OCI-LY1 (cell line): ENCODE data around the gene IQCB1.

Experiments
- H2AFZ ChIP-seq: fragments of 200-600 bp; sonication (generic), shearing (Covaris generic); 2 replicates; pipeline ENCODE4 v1.6.0; 2014; ENCODE audit warnings: antibody characterized with exemption, mild to moderate bottlenecking, low read length
- H3F3A ChIP-seq: fragments of 200-600 bp; sonication (generic), shearing (Covaris generic); 2 replicates; pipeline ENCODE4 v1.6.0; 2014; ENCODE audit warnings: mild to moderate bottlenecking, antibody characterized with exemption, low read length, moderate library complexity; ENCODE audit not compliant: insufficient read depth
- H3K27ac ChIP-seq: fragments of 200-600 bp; sonication (generic); 2 replicates; pipeline ENCODE4 v1.5.1; 2014; ENCODE audit warnings: low read length, mixed run types, mild to moderate bottlenecking, low read depth; ENCODE audit not compliant: poor library complexity, severe bottlenecking
- H3K27me3 ChIP-seq: fragments of 200-600 bp; sonication (generic); 2 replicates; pipeline ENCODE4 v1.6.0; 2014; ENCODE audit warnings: antibody characterized with exemption, mild to moderate bottlenecking, low read length, moderate library complexity; ENCODE audit not compliant: insufficient read depth
- H3K36me3 ChIP-seq: fragments of 200-600 bp; sonication (generic); 2 replicates; pipeline ENCODE4 v1.6.1; 2014; ENCODE audit warnings: mild to moderate bottlenecking, antibody characterized with exemption, low read length, moderate library complexity, mixed read lengths; ENCODE audit not compliant: insufficient read depth
- H3K4me1 ChIP-seq: fragments of 200-600 bp; sonication (generic); 2 replicates; pipeline ENCODE4 v1.5.1; 2014; ENCODE audit warnings: mild to moderate bottlenecking, low read length, moderate library complexity; ENCODE audit not compliant: insufficient read depth, severe bottlenecking
- H3K4me2 ChIP-seq: fragments of 200-600 bp; sonication (generic), shearing (Covaris generic); 2 replicates; pipeline ENCODE4 v1.6.1; 2014; ENCODE audit warnings: low read length
- H3K4me3 ChIP-seq: fragments of 200-600 bp; sonication (generic); 2 replicates; pipeline ENCODE4 v1.5.1; 2014; ENCODE audit warnings: low read length, low read depth, mild to moderate bottlenecking, mixed read lengths; ENCODE audit not compliant: poor library complexity, severe bottlenecking
- H3K79me2 ChIP-seq: fragments of 200-600 bp; shearing (Covaris generic); 2 replicates; pipeline ENCODE4 v1.6.1; 2016; ENCODE audit warnings: mixed run types, low read length, mixed read lengths; ENCODE audit not compliant: insufficient read depth
- H3K9ac ChIP-seq: fragments of 200-600 bp; sonication (generic), shearing (Covaris generic); 2 replicates; pipeline ENCODE4 v1.6.1; 2014; ENCODE audit warnings: mild to moderate bottlenecking, low read length, mixed read lengths
- H3K9me2 ChIP-seq: fragments of 200-600 bp; sonication (generic), shearing (Covaris generic); 2 replicates; pipeline ENCODE4 v1.6.1; 2014; ENCODE audit warnings: low read depth, mild to moderate bottlenecking, low read length, mixed read lengths
- H3K9me3 ChIP-seq: fragments of 200-600 bp; shearing (Covaris generic); 2 replicates; pipeline ENCODE4 v1.6.1; 2014; ENCODE audit warnings: low read length, mixed read lengths
- H4K20me1 ChIP-seq: fragments of 200-600 bp; sonication (generic), shearing (Covaris generic); 2 replicates; pipeline ENCODE4 v1.6.0; 2016; ENCODE audit warnings: mild to moderate bottlenecking, low read length; ENCODE audit not compliant: insufficient read depth
- EZH2 ChIP-seq: fragments of 200-600 bp; sonication (generic), shearing (Covaris generic); IDR thresholded peaks from 2 replicates; pipeline ENCODE4 v1.8.0; 2017; ENCODE audit warnings: borderline replicate concordance, mixed run types, mild to moderate bottlenecking, antibody characterized with exemption, low read length, moderate library complexity, mixed read lengths
- TF ChIP-seq, protein P1 (sequence below): fragments of 200-600 bp; sonication (generic), shearing (Covaris generic); IDR thresholded peaks from 2 replicates; pipeline ENCODE4 v1.5.1; 2017; ENCODE audit warnings: mild to moderate bottlenecking, antibody characterized with exemption, low read length, moderate library complexity, mixed read lengths

The IQCB1 gene

GRCh38 chr3:121796970-121797369, 37.9 kb downstream of the IQCB1 start:
- no peaks in the 10 kb centered on the region for H3K79me2 ChIP-seq
- H3K9me3 ChIP-seq, result no peaks in the 10 kb centered on the region
- no peak overlapping the region for H3K4me2 ChIP-seq
- peaks cover 20% of the 10 kb centered on the region for H3K4me1 ChIP-seq
- TF ChIP-seq, protein P1, sequence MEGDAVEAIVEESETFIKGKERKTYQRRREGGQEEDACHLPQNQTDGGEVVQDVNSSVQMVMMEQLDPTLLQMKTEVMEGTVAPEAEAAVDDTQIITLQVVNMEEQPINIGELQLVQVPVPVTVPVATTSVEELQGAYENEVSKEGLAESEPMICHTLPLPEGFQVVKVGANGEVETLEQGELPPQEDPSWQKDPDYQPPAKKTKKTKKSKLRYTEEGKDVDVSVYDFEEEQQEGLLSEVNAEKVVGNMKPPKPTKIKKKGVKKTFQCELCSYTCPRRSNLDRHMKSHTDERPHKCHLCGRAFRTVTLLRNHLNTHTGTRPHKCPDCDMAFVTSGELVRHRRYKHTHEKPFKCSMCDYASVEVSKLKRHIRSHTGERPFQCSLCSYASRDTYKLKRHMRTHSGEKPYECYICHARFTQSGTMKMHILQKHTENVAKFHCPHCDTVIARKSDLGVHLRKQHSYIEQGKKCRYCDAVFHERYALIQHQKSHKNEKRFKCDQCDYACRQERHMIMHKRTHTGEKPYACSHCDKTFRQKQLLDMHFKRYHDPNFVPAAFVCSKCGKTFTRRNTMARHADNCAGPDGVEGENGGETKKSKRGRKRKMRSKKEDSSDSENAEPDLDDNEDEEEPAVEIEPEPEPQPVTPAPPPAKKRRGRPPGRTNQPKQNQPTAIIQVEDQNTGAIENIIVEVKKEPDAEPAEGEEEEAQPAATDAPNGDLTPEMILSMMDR, result no peak
- TF ChIP-seq EZH2, result no peak
- H3K27me3 ChIP-seq, result no peaks in the 10 kb centered on the region
- no peaks in the 10 kb centered on the region for H3F3A ChIP-seq
- no peak overlapping the region for H2AFZ ChIP-seq
- no peaks in the 10 kb centered on the region for H3K9me2 ChIP-seq
- H3K4me3 ChIP-seq, result no peak overlapping the region
- H3K27ac ChIP-seq, result no peak overlapping the region
- H4K20me1 ChIP-seq, result no peaks in the 10 kb centered on the region
- peaks cover 66% of the 10 kb centered on the region for H3K36me3 ChIP-seq
- no peak overlapping the region for H3K9ac ChIP-seq

GRCh38 chr3:121794264-121794983, 40.4 kb downstream of the IQCB1 start:
- Histone ChIP-seq H4K20me1 (no peaks in the 10 kb centered on the region), H3K4me1 (peaks cover 20% of the 10 kb centered on the region), H2AFZ (no peak overlapping the region), H3K4me2 (no peak overlapping the region), H3K79me2 (no peaks in the 10 kb centered on the region), H3F3A (no peaks in the 10 kb centered on the region), H3K27ac (no peak overlapping the region), H3K9me2 (no peaks in the 10 kb centered on the region), H3K36me3 (peaks cover 70% of the 10 kb centered on the region), H3K9ac (no peak overlapping the region), H3K4me3 (no peak overlapping the region), H3K27me3 (no peaks in the 10 kb centered on the region), H3K9me3 (no peaks in the 10 kb centered on the region)
- no peak for TF ChIP-seq EZH2
- TF ChIP-seq, protein P1, result no peak

DNA sequence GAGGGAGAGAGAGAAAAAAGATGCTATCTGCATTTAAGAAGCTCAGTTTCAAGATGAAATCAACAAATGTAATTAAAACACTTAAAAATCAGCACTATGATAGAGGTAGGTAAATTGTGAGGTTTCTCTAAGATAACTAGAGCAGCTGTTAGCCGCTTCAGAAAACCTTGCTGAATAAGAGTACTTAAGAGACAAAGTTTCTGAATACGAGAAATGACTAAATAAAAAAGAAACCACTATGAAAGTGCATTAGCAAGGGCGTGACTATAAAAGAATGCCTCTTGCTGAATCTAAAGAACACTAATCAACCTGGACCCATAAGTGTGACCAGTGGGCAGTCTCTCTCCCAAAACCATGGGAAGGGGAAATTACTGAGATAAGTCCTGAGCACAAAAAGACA, 41.8 kb downstream of the IQCB1 start:
- peaks cover 71% of the 10 kb centered on the region for H3K36me3 ChIP-seq
- H3K79me2 ChIP-seq, result no peaks in the 10 kb centered on the region
- no peaks in the 10 kb centered on the region for H3K9me3 ChIP-seq
- H4K20me1 ChIP-seq, result no peaks in the 10 kb centered on the region
- no peak overlapping the region for H3K9ac ChIP-seq
- H3K9me2 ChIP-seq, result no peaks in the 10 kb centered on the region
- H3K4me3 ChIP-seq, result no peak overlapping the region
- no peaks in the 10 kb centered on the region for H3K27me3 ChIP-seq
- H3F3A ChIP-seq, result no peaks in the 10 kb centered on the region
- peaks cover 20% of the 10 kb centered on the region for H3K4me1 ChIP-seq
- H3K4me2 ChIP-seq, result no peak overlapping the region
- H2AFZ ChIP-seq, result no peak overlapping the region
- no peak overlapping the region for H3K27ac ChIP-seq
- TF ChIP-seq, protein P1, result no peak
- no peak for TF ChIP-seq EZH2
